Neural progenitor cell (in vitro differentiated cells): ENCODE results near the gene MYBL2. TPM values are rescaled to one million over a fixed set of nuclear protein-coding genes. Genes with fewer than 3 reads are reported as not detected.

ENCODE experiments used
- DNase-seq: peaks from one replicate; pipeline ENCODE4 v3.0.0-alpha.2; 2016; ENCODE audit warnings: low spot score
- H2AFZ ChIP-seq: fragments of 200-600 bp; sonication (generic); replicated peaks from 2 replicates; pipeline ENCODE4 v1.6.1; 2016; ENCODE audit warnings: antibody characterized with exemption
- H3F3A ChIP-seq: fragments of 200-600 bp; sonication (generic); 2 replicates; pipeline ENCODE4 v1.6.1; 2016; ENCODE audit warnings: antibody characterized with exemption, low read depth
- H3K27ac ChIP-seq: fragments of 200-600 bp; sonication (generic); 2 replicates; pipeline ENCODE4 v1.5.1; 2016; ENCODE audit warnings: mild to moderate bottlenecking
- H3K27me3 ChIP-seq: fragments of 200-600 bp; sonication (generic); 2 replicates; pipeline ENCODE4 v1.6.1; 2016; ENCODE audit warnings: mild to moderate bottlenecking, moderate library complexity
- H3K36me3 ChIP-seq: fragments of 200-600 bp; sonication (generic); 2 replicates; pipeline ENCODE4 v1.5.1; 2016
- H3K4me1 ChIP-seq: fragments of 200-600 bp; sonication (generic); 2 replicates; pipeline ENCODE4 v1.6.1; 2016; ENCODE audit warnings: mixed run types
- H3K4me2 ChIP-seq: fragments of 200-600 bp; sonication (generic); 2 replicates; pipeline ENCODE4 v1.6.1; 2016
- H3K4me3 ChIP-seq: fragments of 200-600 bp; sonication (generic); 2 replicates; pipeline ENCODE4 v1.5.1; 2016
- H3K79me2 ChIP-seq: fragments of 200-600 bp; sonication (generic); 2 replicates; pipeline ENCODE4 v1.6.1; 2016; ENCODE audit warnings: low read depth
- H3K9ac ChIP-seq: fragments of 200-600 bp; sonication (generic); 2 replicates; pipeline ENCODE4 v1.6.1; 2016
- H3K9me3 ChIP-seq: fragments of 200-600 bp; sonication (generic); 2 replicates; pipeline ENCODE4 v1.5.1; 2016; ENCODE audit warnings: low read depth
- H4K20me1 ChIP-seq: fragments of 200-600 bp; sonication (generic); 2 replicates; pipeline ENCODE4 v1.6.1; 2016; ENCODE audit warnings: low read depth
- H3K27ac Mint-ChIP-seq: 3 replicates; pipeline ENCODE4 v1.8.0; 2021; ENCODE audit warnings: mixed read lengths
- H3K27me3 Mint-ChIP-seq: 2 replicates; pipeline ENCODE4 v1.8.0; 2022; ENCODE audit warnings: low read depth, mild to moderate bottlenecking, inconsistent platforms, moderate library complexity, mixed read lengths; ENCODE audit not compliant: insufficient read depth
- H3K36me3 Mint-ChIP-seq: 3 replicates; pipeline ENCODE4 v1.8.0; 2021; ENCODE audit warnings: mixed read lengths
- H3K4me1 Mint-ChIP-seq: 3 replicates; pipeline ENCODE4 v1.8.0; 2021; ENCODE audit warnings: mixed read lengths
- H3K4me3 Mint-ChIP-seq: 3 replicates; pipeline ENCODE4 v1.8.0; 2021; ENCODE audit warnings: mild to moderate bottlenecking, moderate library complexity, mixed read lengths
- H3K9me3 Mint-ChIP-seq: 3 replicates; pipeline ENCODE4 v1.8.0; 2020; ENCODE audit warnings: mixed read lengths
- EZH2 ChIP-seq: fragments of 200-600 bp; sonication (generic); IDR thresholded peaks from 2 replicates; pipeline ENCODE4 v1.6.1; 2017; ENCODE audit warnings: antibody characterized with exemption, mild to moderate bottlenecking, moderate library complexity
- EZH2phosphoT487 ChIP-seq: fragments of 200-600 bp; sonication (generic); IDR thresholded peaks from 2 replicates; pipeline ENCODE4 v1.6.1; 2017; ENCODE audit warnings: antibody characterized with exemption
- total RNA-seq: library from RNA; depleted of rRNA; stranded (reverse); fragments of >200 nt; gene quantifications from 2 replicates; pipeline ENCODE4 v1.2.3, GENCODE V29; 2015; ENCODE audit warnings: low replicate concordance
- TF ChIP-seq, protein P1 (sequence below): fragments of 200-600 bp; sonication (generic); IDR thresholded peaks from 2 replicates; pipeline ENCODE4 v1.5.1; 2017; ENCODE audit warnings: antibody characterized with exemption, mild to moderate bottlenecking

MYBL2 gene
- total RNA-seq, 1 donor from 2014 or later, result 28.8 TPM

DNA sequence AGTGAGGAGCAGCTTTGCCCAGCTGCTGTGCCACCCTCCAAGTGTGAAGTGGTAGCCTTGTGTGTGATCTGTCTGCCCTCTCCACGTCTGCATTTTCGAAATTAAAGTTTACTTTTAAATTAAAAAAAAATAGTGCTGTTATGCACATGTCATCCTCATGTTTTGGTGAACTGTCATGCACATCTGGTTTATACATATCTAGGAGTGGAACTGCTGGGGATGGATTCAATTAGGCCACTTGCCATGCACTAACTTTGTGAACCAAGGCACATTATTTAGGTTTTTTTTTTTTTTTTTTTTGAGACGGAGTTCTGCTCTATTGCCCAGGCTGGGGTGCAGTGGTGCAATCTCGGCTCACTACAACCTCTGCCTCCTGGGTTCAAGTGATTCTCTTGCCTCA is 56.3 kb downstream of the MYBL2 start:
- H3K36me3 ChIP-seq, result no peaks in the 10 kb centered on the region
- H3K36me3 Mint-ChIP-seq, result peaks cover 6% of the 10 kb centered on the region
- H3K27ac Mint-ChIP-seq, result no peak overlapping the region
- H3K9ac ChIP-seq, result no peak overlapping the region
- no peaks in the 10 kb centered on the region for H3K4me1 Mint-ChIP-seq
- no peak overlapping the region for H3K27ac ChIP-seq
- no peaks in the 10 kb centered on the region for H4K20me1 ChIP-seq
- H3K4me3 ChIP-seq, result no peak overlapping the region
- no peaks in the 10 kb centered on the region for H3K79me2 ChIP-seq
- no peak for DNase-seq
- TF ChIP-seq, protein P1, sequence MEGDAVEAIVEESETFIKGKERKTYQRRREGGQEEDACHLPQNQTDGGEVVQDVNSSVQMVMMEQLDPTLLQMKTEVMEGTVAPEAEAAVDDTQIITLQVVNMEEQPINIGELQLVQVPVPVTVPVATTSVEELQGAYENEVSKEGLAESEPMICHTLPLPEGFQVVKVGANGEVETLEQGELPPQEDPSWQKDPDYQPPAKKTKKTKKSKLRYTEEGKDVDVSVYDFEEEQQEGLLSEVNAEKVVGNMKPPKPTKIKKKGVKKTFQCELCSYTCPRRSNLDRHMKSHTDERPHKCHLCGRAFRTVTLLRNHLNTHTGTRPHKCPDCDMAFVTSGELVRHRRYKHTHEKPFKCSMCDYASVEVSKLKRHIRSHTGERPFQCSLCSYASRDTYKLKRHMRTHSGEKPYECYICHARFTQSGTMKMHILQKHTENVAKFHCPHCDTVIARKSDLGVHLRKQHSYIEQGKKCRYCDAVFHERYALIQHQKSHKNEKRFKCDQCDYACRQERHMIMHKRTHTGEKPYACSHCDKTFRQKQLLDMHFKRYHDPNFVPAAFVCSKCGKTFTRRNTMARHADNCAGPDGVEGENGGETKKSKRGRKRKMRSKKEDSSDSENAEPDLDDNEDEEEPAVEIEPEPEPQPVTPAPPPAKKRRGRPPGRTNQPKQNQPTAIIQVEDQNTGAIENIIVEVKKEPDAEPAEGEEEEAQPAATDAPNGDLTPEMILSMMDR, result no peak
- TF ChIP-seq EZH2, result no peak
- no peak for TF ChIP-seq EZH2phosphoT487
- H3K4me1 ChIP-seq, result peaks cover 12% of the 10 kb centered on the region
- no peak overlapping the region for H3K4me2 ChIP-seq
- H2AFZ ChIP-seq, result no peak overlapping the region
- H3K27me3 ChIP-seq, result no peaks in the 10 kb centered on the region
- H3F3A ChIP-seq, result no peaks in the 10 kb centered on the region
- H3K27me3 Mint-ChIP-seq, result no peaks in the 10 kb centered on the region
- no peaks in the 10 kb centered on the region for H3K9me3 ChIP-seq
- H3K4me3 Mint-ChIP-seq, result no peak overlapping the region
- H3K9me3 Mint-ChIP-seq, result peaks cover 4% of the 10 kb centered on the region

DNA sequence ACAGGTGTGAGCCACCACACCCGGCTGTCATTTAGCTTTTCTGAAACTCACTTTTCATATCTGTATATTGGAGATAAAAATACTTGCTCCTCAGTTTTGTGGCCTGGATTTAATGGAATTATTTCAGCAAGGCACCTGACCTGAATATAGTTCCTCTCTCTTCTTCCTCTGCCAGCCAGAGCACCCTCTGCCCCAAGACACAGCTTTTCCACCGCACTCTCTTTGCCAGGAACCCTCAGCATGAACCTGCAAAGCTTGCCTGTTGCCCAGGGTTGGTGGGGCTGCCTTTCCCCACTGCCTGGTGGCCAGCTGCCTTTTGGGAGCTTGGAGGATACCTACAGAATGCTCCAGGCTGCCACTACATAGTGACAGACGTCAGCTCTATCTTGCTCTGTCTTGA is 56.8 kb downstream of the MYBL2 start:
- no peaks in the 10 kb centered on the region for H3K9me3 ChIP-seq
- H3F3A ChIP-seq, result no peaks in the 10 kb centered on the region
- Mint-ChIP-seq H3K9me3 (peaks cover 4% of the 10 kb centered on the region), H3K4me1 (no peaks in the 10 kb centered on the region), H3K27me3 (no peaks in the 10 kb centered on the region), H3K4me3 (no peak overlapping the region), H3K27ac (no peak overlapping the region), H3K36me3 (peaks cover 6% of the 10 kb centered on the region)
- H3K4me1 ChIP-seq, result peaks cover 12% of the 10 kb centered on the region
- H3K4me2 ChIP-seq, result no peak overlapping the region
- no peaks in the 10 kb centered on the region for H3K27me3 ChIP-seq
- H3K27ac ChIP-seq, result no peak overlapping the region
- H3K36me3 ChIP-seq, result no peaks in the 10 kb centered on the region
- H2AFZ ChIP-seq, result no peak overlapping the region
- DNase-seq, result no peak
- H4K20me1 ChIP-seq, result no peaks in the 10 kb centered on the region
- H3K9ac ChIP-seq, result no peak overlapping the region
- TF ChIP-seq, protein P1, result no peak
- TF ChIP-seq EZH2phosphoT487 (no peak), EZH2 (no peak)
- H3K79me2 ChIP-seq, result no peaks in the 10 kb centered on the region
- no peak overlapping the region for H3K4me3 ChIP-seq

DNA sequence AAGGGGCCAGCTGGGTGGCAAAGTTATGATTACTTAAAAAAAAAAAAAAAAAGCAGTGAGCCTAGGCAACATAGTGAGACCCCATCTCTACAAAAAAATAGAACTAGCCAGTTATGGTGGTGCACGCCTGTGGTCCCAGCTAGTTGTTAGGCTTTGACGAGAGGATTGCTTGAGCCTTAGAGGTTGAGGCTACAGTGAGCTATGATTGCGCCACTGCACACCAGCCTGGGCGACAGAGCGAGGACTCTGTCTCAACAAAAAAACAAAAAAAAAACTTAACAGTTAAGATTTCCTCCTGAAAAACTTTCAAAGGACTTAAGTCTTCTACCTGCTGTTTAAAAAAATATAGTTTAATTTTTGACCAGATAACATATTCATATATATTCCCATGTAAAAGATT is 57.5 kb downstream of the MYBL2 start:
- no peak for DNase-seq
- Mint-ChIP-seq H3K27ac (no peak overlapping the region), H3K27me3 (no peaks in the 10 kb centered on the region), H3K4me1 (no peaks in the 10 kb centered on the region), H3K36me3 (no peaks in the 10 kb centered on the region), H3K9me3 (no peaks in the 10 kb centered on the region), H3K4me3 (no peak overlapping the region)
- TF ChIP-seq EZH2phosphoT487 (no peak), EZH2 (no peak)
- TF ChIP-seq, protein P1, result no peak
- H3K27ac ChIP-seq, result no peak overlapping the region
- H3F3A ChIP-seq, result no peaks in the 10 kb centered on the region
- no peaks in the 10 kb centered on the region for H3K79me2 ChIP-seq
- no peaks in the 10 kb centered on the region for H3K36me3 ChIP-seq
- H3K4me2 ChIP-seq, result no peak overlapping the region
- no peaks in the 10 kb centered on the region for H3K9me3 ChIP-seq
- H4K20me1 ChIP-seq, result no peaks in the 10 kb centered on the region
- peaks cover 12% of the 10 kb centered on the region for H3K4me1 ChIP-seq
- no peak overlapping the region for H3K4me3 ChIP-seq
- no peaks in the 10 kb centered on the region for H3K27me3 ChIP-seq
- H2AFZ ChIP-seq, result no peak overlapping the region
- H3K9ac ChIP-seq, result no peak overlapping the region
